Panc1 (cell line): ENCODE measurements around the gene OOSP4A. TPM values are rescaled to one million over a fixed set of nuclear protein-coding genes. Genes with fewer than 3 reads are reported as not detected.
"Not testable (repeated sequence)": the region's sequence is repeated elsewhere in the genome, so short reads cannot be mapped to it uniquely, and the experiment has no call there.

Experiments
- ATAC-seq: fragments of 200-7000 bp; cut with Tn5 transposase; 2 replicates; pipeline ENCODE4 v1.9.1; 2020; ENCODE audit warnings: mild to moderate bottlenecking, moderate library complexity
- BruUV-seq: library from RNA; stranded (reverse); fragments of 400-500 nt; replicated peaks from 2 replicates; lab custom pipeline; 2021; lab: Mats Ljungman, UMichigan
- CTCF ChIA-PET: fragments of 300-600 bp; sonication (Branson Sonifier 250); formaldehyde crosslinking; loops from one replicate; lab custom pipeline; 2022; ENCODE audit warnings: antibody characterized with exemption; lab: Charles Lee
- POLR2A ChIA-PET: fragments of 300-600 bp; sonication (Branson Sonifier 250); formaldehyde crosslinking; loops from one replicate; lab custom pipeline; 2022; ENCODE audit warnings: antibody characterized with exemption; lab: Charles Lee
- DNase-seq: peaks from one replicate; pipeline ENCODE4 v3.0.0-alpha.2; 2010; ENCODE audit warnings: low read depth, low spot score
- H3K27ac ChIP-seq: 2 replicates; pipeline ENCODE4 v1.5.1; 2011; ENCODE audit warnings: mild to moderate bottlenecking, low read length, inconsistent platforms
- H3K27me3 ChIP-seq: fragments of 200-500 bp; sonication (Bioruptor generic); 2 replicates; pipeline ENCODE4 v1.6.0; 2014; ENCODE audit warnings: low read length, inconsistent platforms; ENCODE audit not compliant: control insufficient read depth, insufficient read depth
- H3K36me3 ChIP-seq: fragments of 200-500 bp; sonication (Bioruptor generic); 2 replicates; pipeline ENCODE4 v1.5.1; 2014; ENCODE audit warnings: inconsistent platforms, mild to moderate bottlenecking, low read length, moderate library complexity; ENCODE audit not compliant: control insufficient read depth, insufficient read depth
- H3K4me1 ChIP-seq: 2 replicates; pipeline ENCODE4 v1.5.1; 2011; ENCODE audit warnings: inconsistent platforms, mild to moderate bottlenecking, low read length, moderate library complexity; ENCODE audit not compliant: control insufficient read depth, insufficient read depth
- H3K4me3 ChIP-seq, 2 experiments: 2 replicates each; pipeline ENCODE4 v1.5.1; 2011 to 2012; ENCODE audit warnings: low read depth in 2 of 2, low read length in 2 of 2, mild to moderate bottlenecking in 2 of 2, inconsistent platforms in 1 of 2, moderate library complexity in 1 of 2
- H3K9me3 ChIP-seq: fragments of 200-500 bp; sonication (Bioruptor generic); 2 replicates; pipeline ENCODE4 v1.5.1; 2014; ENCODE audit warnings: low read depth, mild to moderate bottlenecking, inconsistent platforms, low read length, moderate library complexity; ENCODE audit not compliant: control insufficient read depth, insufficient read depth
- POLR2AphosphoS5 ChIP-seq: IDR thresholded peaks from 2 replicates; pipeline ENCODE4 v1.6.1; 2012; ENCODE audit warnings: mild to moderate bottlenecking, low read depth, low read length, moderate library complexity
- SIN3A ChIP-seq: IDR thresholded peaks from 2 replicates; pipeline ENCODE4 v1.6.1; 2012; ENCODE audit warnings: low read depth, mild to moderate bottlenecking, low read length, moderate library complexity, borderline replicate concordance; ENCODE audit not compliant: insufficient read depth
- TCF7L2 ChIP-seq: IDR thresholded peaks from 2 replicates; pipeline ENCODE4 v1.6.1; 2011; ENCODE audit warnings: mild to moderate bottlenecking, low read depth, low read length, inconsistent platforms
- in situ Hi-C: cut with HindIII; loops from 2 replicates; pipeline ENCODE4 v1.10.0; 2016; ENCODE audit warnings: low sequenced_read_pairs, low pct_unique_long_range_greater_than_20kb
- intact Hi-C: fragments of 100-400 bp; cut with micrococcal nuclease; formaldehyde crosslinking; loops from one replicate; pipeline ENCODE4 v1.10.0; 2022; ENCODE audit not compliant: unreplicated experiment
- total RNA-seq: library from RNA; stranded (reverse); gene quantifications from one replicate; pipeline ENCODE4 v1.2.1, GENCODE V29; 2021; ENCODE audit not compliant: unreplicated experiment
- TF ChIP-seq, protein P1 (sequence below): fragments of 450-650 bp; IDR thresholded peaks from 2 replicates; pipeline ENCODE4 v1.5.1; 2017; ENCODE audit warnings: mild to moderate bottlenecking
- TF ChIP-seq, protein P2 (sequence below), 2 experiments: IDR thresholded peaks; 2 replicates each; pipeline ENCODE4 v1.6.1; 2011 to 2012; ENCODE audit warnings: low read depth in 2 of 2, control low read depth in 1 of 2, low read length in 1 of 2, mild to moderate bottlenecking in 1 of 2, moderate library complexity in 1 of 2; ENCODE audit not compliant: insufficient read depth in 1 of 2

The OOSP4A gene
- total RNA-seq, 1 experiment from 2014 or later, result not detected

DNA sequence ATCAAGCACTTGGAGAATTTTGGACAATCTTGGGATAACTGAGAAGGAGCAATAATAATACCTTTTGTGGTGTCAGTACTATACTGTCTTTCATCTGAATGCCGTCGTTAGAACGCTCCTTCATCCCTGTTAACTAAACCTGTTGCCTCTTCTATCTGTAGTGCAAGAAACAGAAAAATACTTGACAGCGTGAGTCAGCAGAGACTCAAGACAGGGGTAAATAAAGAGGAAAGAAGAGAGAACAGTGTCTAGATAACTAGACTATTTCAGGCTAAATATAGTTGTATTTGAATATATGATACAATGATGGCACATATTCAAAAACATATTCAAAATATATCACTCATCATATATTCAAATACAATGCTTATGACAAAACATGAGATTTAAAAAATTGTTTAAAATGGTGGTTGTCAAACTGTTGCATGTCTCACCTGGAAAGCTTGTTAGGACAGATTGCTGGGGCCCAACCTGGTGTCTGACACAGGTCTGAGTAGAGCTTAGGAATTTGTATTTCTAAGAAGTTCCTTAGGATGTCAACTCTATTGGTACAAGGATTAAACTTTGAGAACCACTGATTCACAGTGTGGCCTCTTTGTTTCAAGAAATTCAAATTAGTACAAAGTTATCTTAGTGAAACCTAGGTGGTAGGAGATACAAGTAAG lies 17.4 kb downstream of the OOSP4A start:
- no peaks in the 10 kb centered on the region for H3K4me1 ChIP-seq
- in situ Hi-C loops, result no loop called here
- BruUV-seq, result no TSS peak

DNA sequence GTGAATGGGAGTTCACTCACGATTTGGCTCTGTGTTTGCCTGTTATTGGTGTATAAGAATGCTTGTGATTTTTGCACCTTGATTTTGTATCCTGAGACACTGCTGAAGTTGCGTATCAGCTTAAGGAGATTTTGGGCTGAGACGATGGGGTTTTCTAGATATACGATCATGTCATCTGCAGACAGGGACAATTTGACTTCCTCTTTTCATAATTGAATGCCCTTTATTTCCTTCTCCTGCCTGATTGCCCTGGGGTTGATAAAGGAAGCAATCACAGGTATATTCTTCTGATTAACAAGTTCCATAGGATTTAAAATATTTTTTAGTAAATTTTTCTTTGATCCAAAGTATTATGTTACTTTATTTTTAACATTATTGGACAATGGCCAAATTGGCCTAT lies 18.2 kb downstream of the OOSP4A start:
- BruUV-seq, DNase-seq, in situ Hi-C loops, H3K36me3 ChIP-seq, H3K4me1 ChIP-seq, ATAC-seq, POLR2A ChIA-PET, H3K27me3 ChIP-seq, H3K27ac ChIP-seq, H3K9me3 ChIP-seq, intact Hi-C loops, H3K4me3 ChIP-seq, CTCF ChIA-PET: not testable (repeated sequence)

More for the DNA sequence above, 17.4 kb downstream of the OOSP4A start:
- intact Hi-C loops, result no loop called here
- no peak for ATAC-seq
- no peaks in the 10 kb centered on the region for H3K36me3 ChIP-seq
- TF ChIP-seq SIN3A (no peak), POLR2AphosphoS5 (no peak)
- TF ChIP-seq, protein P1, sequence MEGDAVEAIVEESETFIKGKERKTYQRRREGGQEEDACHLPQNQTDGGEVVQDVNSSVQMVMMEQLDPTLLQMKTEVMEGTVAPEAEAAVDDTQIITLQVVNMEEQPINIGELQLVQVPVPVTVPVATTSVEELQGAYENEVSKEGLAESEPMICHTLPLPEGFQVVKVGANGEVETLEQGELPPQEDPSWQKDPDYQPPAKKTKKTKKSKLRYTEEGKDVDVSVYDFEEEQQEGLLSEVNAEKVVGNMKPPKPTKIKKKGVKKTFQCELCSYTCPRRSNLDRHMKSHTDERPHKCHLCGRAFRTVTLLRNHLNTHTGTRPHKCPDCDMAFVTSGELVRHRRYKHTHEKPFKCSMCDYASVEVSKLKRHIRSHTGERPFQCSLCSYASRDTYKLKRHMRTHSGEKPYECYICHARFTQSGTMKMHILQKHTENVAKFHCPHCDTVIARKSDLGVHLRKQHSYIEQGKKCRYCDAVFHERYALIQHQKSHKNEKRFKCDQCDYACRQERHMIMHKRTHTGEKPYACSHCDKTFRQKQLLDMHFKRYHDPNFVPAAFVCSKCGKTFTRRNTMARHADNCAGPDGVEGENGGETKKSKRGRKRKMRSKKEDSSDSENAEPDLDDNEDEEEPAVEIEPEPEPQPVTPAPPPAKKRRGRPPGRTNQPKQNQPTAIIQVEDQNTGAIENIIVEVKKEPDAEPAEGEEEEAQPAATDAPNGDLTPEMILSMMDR, result no peak
- TF ChIP-seq, protein P2, sequence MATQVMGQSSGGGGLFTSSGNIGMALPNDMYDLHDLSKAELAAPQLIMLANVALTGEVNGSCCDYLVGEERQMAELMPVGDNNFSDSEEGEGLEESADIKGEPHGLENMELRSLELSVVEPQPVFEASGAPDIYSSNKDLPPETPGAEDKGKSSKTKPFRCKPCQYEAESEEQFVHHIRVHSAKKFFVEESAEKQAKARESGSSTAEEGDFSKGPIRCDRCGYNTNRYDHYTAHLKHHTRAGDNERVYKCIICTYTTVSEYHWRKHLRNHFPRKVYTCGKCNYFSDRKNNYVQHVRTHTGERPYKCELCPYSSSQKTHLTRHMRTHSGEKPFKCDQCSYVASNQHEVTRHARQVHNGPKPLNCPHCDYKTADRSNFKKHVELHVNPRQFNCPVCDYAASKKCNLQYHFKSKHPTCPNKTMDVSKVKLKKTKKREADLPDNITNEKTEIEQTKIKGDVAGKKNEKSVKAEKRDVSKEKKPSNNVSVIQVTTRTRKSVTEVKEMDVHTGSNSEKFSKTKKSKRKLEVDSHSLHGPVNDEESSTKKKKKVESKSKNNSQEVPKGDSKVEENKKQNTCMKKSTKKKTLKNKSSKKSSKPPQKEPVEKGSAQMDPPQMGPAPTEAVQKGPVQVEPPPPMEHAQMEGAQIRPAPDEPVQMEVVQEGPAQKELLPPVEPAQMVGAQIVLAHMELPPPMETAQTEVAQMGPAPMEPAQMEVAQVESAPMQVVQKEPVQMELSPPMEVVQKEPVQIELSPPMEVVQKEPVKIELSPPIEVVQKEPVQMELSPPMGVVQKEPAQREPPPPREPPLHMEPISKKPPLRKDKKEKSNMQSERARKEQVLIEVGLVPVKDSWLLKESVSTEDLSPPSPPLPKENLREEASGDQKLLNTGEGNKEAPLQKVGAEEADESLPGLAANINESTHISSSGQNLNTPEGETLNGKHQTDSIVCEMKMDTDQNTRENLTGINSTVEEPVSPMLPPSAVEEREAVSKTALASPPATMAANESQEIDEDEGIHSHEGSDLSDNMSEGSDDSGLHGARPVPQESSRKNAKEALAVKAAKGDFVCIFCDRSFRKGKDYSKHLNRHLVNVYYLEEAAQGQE (IDR thresholded peaks at IDR 0.05; ENCODE audit: insufficient read depth in 1 of 2, low read depth in 2 of 2, low read length in 1 of 2), result no peak
- DNase-seq, result no peak
- H3K9me3 ChIP-seq, result no peaks in the 10 kb centered on the region
- ChIA-PET POLR2A (no interaction called here), CTCF (no interaction called here)
- H3K27me3 ChIP-seq, result no peaks in the 10 kb centered on the region; the same call in 1 of the 2 replicates
- H3K4me3 ChIP-seq, result no peak overlapping the region
- no peak overlapping the region for H3K27ac ChIP-seq

DNA sequence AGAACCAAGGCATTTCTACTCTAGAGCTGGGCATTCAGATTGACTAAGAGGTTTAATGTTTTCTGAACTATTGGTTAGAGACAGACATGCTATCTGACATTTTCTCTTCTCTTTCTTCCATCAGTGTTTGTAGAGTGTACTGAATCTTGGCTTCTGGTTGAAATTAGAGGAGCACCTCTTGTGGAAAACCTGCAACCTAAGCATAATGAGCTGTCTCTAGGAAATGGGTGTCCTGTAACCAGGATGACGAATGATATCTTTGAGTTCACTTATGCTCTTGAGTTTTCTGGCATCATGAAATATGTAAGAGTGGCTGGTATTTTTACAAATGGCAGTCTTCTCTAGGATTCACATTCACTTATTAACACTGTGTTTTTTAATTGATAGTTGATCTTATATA lies 19.4 kb downstream of the OOSP4A start:
- Histone ChIP-seq H3K36me3 (no peaks in the 10 kb centered on the region), H3K4me3 (no peak overlapping the region), H3K9me3 (no peaks in the 10 kb centered on the region), H3K27me3 (no peaks in the 10 kb centered on the region; the same call in 1 of the 2 replicates), H3K27ac (no peak overlapping the region), H3K4me1 (no peaks in the 10 kb centered on the region)
- BruUV-seq, result no TSS peak
- ChIA-PET CTCF (no interaction called here), POLR2A (no interaction called here)
- intact Hi-C loops (no loop called here), in situ Hi-C loops (no loop called here)
- TF ChIP-seq POLR2AphosphoS5 (no peak), SIN3A (no peak), TCF7L2 (no peak)
- TF ChIP-seq, protein P2 (IDR thresholded peaks at IDR 0.05; ENCODE audit: insufficient read depth in 1 of 2, low read depth in 2 of 2, low read length in 1 of 2), result no peak
- TF ChIP-seq, protein P1, result no peak
- no peak for ATAC-seq
- DNase-seq, result no peak
